CD4-positive, alpha-beta T cell treated with Interferon alpha-2 for 1 hour (primary cell): ENCODE measurements around the gene FEZ2.
A peak's percentile ranks its signal among the peaks of the same experiment; 100 is the strongest.

ENCODE experiments used
- DNase-seq, 2 donors: peaks; one replicate each; pipeline ENCODE4 v3.0.0-alpha.2; 2020 to 2022

The FEZ2 gene

GRCh38 chr2:36528274-36528673 lies 69.7 kb downstream of the FEZ2 start:
- no peak for DNase-seq

DNA sequence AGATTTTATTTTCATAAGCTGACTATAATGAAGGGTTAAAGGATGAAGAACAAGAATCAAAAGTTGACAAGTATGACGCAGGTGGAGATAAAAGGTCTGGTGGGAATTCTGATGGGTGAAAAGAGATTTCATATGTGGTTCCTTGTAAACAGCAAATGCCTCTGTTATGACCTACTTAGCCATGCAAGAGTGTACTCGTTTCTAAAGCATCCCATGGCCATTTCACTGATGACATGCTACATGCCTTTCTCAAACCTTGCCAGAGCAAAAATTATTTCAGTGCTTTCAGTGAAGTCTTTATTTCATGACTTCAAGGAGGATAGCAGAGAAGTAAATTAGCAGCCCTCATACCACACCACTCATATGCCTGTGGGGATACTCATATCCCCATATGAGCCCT lies 71.7 kb downstream of the FEZ2 start:
- DNase-seq = no peak

DNA sequence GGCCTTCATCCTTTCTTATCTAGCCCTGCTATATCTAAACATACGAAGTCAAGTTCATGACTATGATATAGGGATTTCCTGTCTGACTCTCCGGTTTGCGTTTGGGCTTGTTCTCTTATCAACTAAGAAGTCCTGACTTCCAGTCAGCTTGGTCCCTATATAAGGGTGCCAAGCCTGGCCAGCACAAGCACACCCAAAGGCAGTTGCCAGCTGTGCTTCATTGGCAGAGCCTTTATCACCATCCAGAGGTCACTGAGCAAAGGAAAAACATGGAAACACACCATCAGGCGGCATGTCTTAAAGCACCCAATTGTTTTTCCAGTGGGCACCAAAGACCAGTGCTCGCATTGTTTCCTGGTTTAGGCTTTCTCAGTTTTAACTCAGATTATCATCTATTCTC lies 72.7 kb downstream of the FEZ2 start:
- no peak for DNase-seq

- no peak for DNase-seq
Measured at GRCh38 chr2:36523153-36523552, 74.8 kb downstream of the FEZ2 start.

DNA sequence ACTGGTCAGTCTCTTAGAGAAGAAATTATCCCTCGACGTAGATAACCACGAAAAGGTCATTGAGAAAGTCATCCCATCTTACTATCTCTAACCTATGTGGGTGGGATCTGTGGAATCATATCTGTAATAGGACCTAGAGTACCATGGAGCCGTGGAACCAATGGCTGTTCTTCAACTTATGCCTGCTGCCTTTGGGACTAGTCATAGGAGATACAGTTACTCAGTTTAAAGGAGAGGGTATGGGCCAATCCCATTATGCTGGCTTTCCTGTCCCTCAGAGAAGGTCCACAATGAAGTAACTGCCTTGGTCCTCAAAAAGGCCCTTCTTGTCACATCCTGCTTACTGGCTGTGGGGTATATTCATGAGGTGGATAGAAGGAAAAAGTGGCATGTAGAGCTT lies 77.5 kb downstream of the FEZ2 start:
- no peak for DNase-seq

- DNase-seq = no peak
Measured at GRCh38 chr2:36516136-36516870, 81.7 kb downstream of the FEZ2 start.

- DNase-seq = no peak
Measured at GRCh38 chr2:36515538-36515937, 82.4 kb downstream of the FEZ2 start.

- DNase-seq = no peak
Measured at GRCh38 chr2:36513661-36514060, 84.3 kb downstream of the FEZ2 start.

GRCh38 chr2:36512705-36513104 lies 85.3 kb downstream of the FEZ2 start:
- DNase-seq = no peak

DNA sequence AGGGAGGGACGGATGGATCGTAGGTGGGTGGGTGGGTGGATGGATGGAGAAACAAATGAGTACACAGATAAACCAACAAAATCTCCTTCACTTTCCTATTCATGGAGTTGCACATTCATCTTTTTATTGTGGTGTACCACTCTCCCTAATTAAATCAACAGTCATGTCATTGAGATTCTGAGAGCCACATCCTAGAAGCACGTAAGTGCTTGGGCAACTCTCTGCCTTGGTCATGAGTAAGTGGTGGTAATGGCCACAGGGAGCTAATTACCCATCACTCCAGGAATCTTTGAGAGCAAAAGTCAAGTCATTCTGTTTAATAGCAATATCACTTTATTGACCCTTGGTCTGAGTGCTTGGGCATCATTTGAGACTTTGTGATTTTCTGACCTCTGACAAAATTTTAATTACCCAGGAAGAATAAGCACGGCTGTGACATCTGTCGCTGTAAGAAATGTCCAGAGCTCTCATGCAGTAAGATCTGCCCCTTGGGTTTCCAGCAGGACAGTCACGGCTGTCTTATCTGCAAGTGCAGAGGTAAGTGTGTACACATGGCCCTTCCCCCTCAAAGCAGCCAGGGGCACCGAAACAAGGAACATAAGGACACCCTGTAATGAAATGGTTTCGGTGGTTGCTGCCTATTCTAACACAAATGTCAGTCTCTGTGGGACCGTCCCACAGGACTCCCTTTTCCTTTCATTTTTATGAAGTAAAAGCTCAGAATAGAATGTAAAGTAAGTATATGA lies 85.9 kb downstream of the FEZ2 start:
- no peak for DNase-seq

- no peak for DNase-seq
Measured at GRCh38 chr2:36509075-36509474, 88.9 kb downstream of the FEZ2 start.

DNA sequence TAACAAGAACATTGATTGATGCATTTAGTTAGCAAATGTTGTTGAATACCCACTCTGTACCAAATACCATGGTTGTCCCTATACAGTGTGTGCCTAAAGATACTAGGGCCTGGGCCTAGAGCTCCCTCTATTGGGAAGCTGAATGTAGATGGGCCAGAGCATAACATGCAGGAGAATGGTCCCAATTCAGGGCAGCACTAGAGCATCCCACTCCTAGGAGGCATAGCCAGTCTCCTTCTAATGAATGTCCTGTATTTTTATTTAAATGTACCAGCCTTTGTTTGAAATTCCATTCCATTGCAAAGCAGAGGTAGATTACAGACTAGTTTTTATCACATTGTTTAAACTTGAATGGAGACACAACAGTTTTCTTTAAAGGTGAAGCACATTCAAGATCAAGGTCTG lies 90.6 kb downstream of the FEZ2 start:
- DNase-seq = peak; percentile 9 to 40
